GM18520 (cell line): ENCODE measurements around the gene NDUFB5.

Experiments used
- ATAC-seq: cut with Tn5 transposase; IDR thresholded peaks from one replicate; pipeline ENCODE4 v1.9.1; 2021; ENCODE audit not compliant: unreplicated experiment

NDUFB5 gene

GRCh38 chr3:179676081-179676480 is 71.5 kb downstream of the NDUFB5 start:
- ATAC-seq, result no peak
